A549 treated with Mapracorat at 1 μM for 4 hours (cell line): ENCODE results near the gene COQ2. TPM values are rescaled to one million over a fixed set of nuclear protein-coding genes. Genes with fewer than 3 reads are reported as not detected.

Source experiments
- total RNA-seq: library from RNA; stranded (reverse); fragments of 200-300 nt; extraction: Qiagen RNA extraction; gene quantifications from 5 replicates; pipeline ENCODE4 v1.2.3, GENCODE V29; 2022

COQ2 gene, protein sequence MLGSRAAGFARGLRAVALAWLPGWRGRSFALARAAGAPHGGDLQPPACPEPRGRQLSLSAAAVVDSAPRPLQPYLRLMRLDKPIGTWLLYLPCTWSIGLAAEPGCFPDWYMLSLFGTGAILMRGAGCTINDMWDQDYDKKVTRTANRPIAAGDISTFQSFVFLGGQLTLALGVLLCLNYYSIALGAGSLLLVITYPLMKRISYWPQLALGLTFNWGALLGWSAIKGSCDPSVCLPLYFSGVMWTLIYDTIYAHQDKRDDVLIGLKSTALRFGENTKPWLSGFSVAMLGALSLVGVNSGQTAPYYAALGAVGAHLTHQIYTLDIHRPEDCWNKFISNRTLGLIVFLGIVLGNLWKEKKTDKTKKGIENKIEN
- total RNA-seq, result 17.2 to 20.3 TPM (median 19.6 TPM) in 5 replicates

DNA sequence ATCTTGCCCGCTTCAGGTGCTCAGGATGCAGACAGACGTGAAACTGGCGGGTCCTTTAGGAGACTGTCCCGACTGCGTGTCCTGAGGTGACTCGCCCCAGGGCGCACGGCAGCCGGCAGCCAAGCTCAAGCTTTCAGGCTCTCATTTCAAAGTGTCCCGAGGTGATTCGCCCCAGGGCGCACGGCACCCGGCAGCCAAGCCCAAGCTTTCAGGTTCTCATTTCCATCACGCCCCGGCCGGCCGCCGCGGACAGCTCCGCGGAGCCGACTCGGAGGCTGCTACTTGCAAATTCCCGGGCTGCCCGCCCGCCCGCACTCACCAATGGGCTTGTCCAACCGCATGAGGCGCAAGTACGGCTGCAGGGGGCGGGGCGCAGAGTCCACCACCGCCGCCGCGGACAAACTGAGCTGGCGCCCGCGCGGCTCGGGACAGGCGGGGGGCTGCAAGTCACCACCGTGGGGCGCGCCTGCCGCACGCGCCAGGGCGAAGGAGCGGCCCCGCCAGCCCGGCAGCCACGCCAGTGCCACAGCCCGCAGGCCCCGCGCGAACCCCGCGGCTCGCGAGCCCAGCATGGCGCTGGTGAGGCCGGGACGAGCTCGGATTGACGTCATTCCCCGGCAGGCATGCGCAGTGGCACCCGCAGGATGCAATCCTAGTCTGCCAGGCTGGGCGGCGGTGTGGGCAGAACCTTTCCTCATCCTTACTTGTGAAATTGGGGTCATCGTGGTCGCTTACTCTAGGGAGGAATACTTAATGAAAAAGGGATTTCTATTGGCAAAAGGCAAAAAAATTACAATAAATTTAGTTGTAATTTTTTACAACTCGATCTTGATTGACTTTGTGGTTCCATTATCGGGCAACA, at the start of gene COQ2:
Gene COQ2 (minus strand): TSS at position 606 of the 862 bp plus-strand sequence. CDS start 34 bp downstream, at position 572.

Other genes with a start within 250 kb of the COQ2 start
- gene COPS4, start 249.6 kb downstream of the COQ2 start, total RNA-seq, result 23.8 to 36.5 TPM (median 24.8 TPM) in 5 replicates
- 0.55 to 1.1 TPM (median 0.89 TPM) in 5 replicates for gene PLAC8, start 170.1 kb downstream of the COQ2 start, total RNA-seq
- gene HPSE, start 50.0 kb upstream of the COQ2 start, total RNA-seq, result 1.1 to 1.6 TPM (median 1.2 TPM) in 5 replicates
- gene HELQ, start 171.0 kb upstream of the COQ2 start, total RNA-seq, result 4.7 to 8.0 TPM (median 5.4 TPM) in 5 replicates
- 42.4 to 58.8 TPM (median 45.2 TPM) in 5 replicates for gene MRPS18C, start 171.3 kb upstream of the COQ2 start, total RNA-seq
- gene ABRAXAS1, start 200.3 kb upstream of the COQ2 start, total RNA-seq, result 4.8 to 6.6 TPM (median 6.3 TPM) in 5 replicates